ENCODE data around the gene ARMC3.
"Not testable (repeated sequence)": the region's sequence is repeated elsewhere in the genome, so short reads cannot be mapped to it uniquely, and the experiment has no call there.

Gene ARMC3

DNA sequence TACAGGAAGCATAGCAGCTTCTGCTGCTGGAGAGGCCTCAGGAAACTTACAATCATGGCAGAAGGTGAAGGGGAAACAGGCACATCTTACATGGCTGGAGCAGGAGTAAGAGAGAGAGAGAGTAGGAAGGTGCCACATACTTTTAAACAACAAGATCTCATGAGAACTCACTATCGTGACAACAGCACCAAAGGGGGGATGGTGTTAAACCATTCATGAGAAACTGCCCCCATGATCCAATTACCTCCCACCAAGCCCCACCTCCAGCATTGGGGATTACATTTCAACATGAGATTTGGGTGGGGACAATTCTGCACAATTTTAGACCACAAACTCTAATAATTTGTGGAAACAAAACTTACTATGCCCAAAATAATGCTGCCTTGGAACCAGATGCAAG, 16.8 kb upstream of the ARMC3 start:
- DNase-seq (ENCODE audit: low spot score in 2 of 2) = no peak
- H3K9me3 Mint-ChIP-seq = peaks cover 16% of the 10 kb centered on the region
- H3K4me1 Mint-ChIP-seq = no peaks in the 10 kb centered on the region
- no peak overlapping the region for H3K4me3 Mint-ChIP-seq
- H3K27ac Mint-ChIP-seq = no peak overlapping the region
- no peaks in the 10 kb centered on the region for H3K27me3 Mint-ChIP-seq
- no peak for ATAC-seq (ENCODE audit: low read depth)
- H3K36me3 Mint-ChIP-seq = peaks cover 9% of the 10 kb centered on the region

DNA sequence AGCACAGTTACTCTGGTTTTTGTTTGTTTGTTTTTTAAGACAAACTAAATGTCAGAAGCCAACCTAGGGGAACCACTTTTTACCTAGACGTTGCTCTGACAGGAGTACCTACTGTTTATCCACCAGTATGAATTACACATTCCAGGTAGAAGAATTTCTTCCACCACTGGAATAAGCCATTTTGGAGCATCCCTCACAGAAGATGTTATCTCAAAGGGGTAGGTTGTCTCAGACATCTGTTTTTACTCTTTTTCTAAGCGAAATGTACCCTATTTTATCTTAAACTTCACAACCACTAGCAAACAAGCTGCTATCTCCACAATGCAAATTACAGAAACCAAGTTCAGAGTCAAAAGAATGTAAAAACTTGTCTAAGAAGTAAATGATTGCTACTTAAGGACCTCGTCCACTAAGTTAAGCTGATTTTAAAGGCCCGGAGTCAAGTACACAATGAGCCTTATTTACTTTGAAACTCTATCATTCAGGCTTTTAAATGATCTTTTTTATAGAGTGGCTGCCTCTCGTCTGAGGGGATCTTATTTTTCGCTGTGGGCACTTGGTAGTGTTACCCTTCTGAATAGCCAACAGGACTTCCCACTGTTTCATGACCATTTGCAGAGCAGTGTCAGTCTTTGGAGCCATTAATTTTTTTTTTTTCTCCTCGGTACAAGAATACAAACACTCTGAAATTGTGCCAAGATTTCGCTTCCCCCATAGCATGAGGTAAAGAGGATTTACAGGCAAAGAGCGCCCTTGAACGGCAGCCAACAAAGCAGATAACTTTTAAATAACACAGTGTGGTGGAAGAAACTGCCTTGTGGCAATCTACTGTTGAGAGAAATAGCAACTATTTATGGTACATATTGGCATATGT, 15.7 kb upstream of the ARMC3 start:
- Mint-ChIP-seq H3K9me3 (peaks cover 16% of the 10 kb centered on the region), H3K4me1 (no peaks in the 10 kb centered on the region), H3K27ac (no peak overlapping the region), H3K27me3 (peaks cover 2% of the 10 kb centered on the region), H3K36me3 (peaks cover 9% of the 10 kb centered on the region), H3K4me3 (no peak overlapping the region)
- ATAC-seq (ENCODE audit: low read depth) (no peak), DNase-seq (ENCODE audit: low spot score in 2 of 2) (no peak)

DNA sequence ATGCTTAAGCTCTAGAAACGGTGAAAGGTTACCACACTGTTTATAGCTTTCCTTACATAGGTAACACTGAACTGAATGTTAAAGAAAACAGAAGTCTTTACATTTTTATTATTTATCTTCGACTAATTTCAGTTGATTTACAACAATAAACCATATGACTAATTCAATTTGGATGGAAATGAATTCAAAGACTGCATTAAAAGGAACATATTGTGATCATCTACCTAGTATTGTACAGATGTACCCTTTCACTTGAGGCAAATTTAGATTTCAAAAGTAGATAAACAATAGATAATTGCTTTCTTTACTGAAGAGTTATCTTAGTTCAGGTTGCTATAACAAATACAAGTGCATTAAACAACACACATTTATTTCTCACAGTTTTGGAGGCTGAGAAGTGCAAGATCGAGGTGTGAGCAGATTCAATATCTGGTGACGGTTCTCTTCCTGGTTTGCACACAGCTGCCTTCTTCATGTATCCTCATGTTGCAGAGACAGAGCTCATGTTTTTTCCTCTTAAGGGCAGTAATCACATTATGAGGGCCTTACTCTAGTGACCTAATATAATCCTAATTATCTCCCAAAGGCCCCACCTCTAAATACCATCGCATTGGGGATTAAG, 15.0 kb upstream of the ARMC3 start:
- ATAC-seq (ENCODE audit: low read depth) = no peak
- peaks cover 2% of the 10 kb centered on the region for H3K27me3 Mint-ChIP-seq
- peaks cover 7% of the 10 kb centered on the region for H3K36me3 Mint-ChIP-seq
- H3K27ac Mint-ChIP-seq = no peak overlapping the region
- H3K9me3 Mint-ChIP-seq = peaks cover 11% of the 10 kb centered on the region
- DNase-seq (ENCODE audit: low spot score in 2 of 2) = no peak
- no peak overlapping the region for H3K4me3 Mint-ChIP-seq
- no peaks in the 10 kb centered on the region for H3K4me1 Mint-ChIP-seq

DNA sequence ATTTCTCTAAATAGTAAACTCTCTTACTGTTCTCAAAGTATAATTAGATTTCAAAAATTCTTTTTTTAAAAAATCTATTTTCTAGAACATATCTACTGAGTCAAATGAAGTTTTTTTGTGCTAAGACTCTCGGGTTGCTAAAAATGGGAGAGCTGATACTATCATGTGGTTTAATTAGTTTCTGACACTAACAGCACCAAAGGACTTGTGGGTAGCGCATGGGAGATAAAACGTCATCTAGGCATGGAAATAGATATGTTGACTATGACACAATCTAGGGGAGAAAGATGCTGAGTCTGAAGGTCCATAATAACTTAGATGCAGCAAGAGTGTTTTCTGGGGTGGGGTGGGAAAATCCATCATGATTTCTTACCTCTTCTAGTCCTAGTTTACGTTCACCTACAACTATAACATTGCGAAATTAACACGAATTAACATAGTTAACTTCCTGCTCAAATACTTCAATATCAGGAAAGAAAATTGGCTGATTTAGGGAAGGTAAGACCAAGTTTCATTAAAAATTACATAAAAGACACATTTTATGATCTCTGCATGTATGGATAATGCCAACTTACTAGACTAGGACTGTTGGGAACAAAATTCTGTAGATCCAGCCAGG, 14.3 kb upstream of the ARMC3 start:
- H3K4me3 Mint-ChIP-seq = no peak overlapping the region
- H3K27me3 Mint-ChIP-seq = peaks cover 2% of the 10 kb centered on the region
- H3K9me3 Mint-ChIP-seq = peaks cover 11% of the 10 kb centered on the region
- H3K4me1 Mint-ChIP-seq = no peaks in the 10 kb centered on the region
- ATAC-seq (ENCODE audit: low read depth) = no peak
- H3K36me3 Mint-ChIP-seq = peaks cover 7% of the 10 kb centered on the region
- DNase-seq (ENCODE audit: low spot score in 2 of 2) = no peak
- H3K27ac Mint-ChIP-seq = no peak overlapping the region

DNA sequence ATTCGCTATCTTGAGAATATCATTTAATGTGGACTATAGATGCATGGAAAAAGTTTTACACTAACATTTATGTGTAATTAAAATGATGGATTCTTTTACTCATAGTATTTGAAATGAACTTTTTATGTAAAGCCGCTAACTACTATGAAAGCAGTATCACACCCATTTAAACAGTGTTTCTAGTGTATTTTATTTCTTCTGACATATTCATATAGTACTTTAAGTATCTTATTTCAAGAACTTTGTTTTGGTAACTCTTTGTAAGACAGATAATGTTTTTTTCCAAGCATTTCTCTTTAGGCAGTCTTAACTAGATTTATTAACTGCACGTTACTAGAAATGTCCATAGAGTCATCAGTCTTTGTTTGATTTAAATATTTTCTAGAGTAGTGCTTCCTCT, 12.5 kb upstream of the ARMC3 start:
- no peak overlapping the region for H3K4me3 Mint-ChIP-seq
- H3K4me1 Mint-ChIP-seq = no peaks in the 10 kb centered on the region
- ATAC-seq (ENCODE audit: low read depth) (no peak), DNase-seq (ENCODE audit: low spot score in 2 of 2) (no peak)
- peaks cover 4% of the 10 kb centered on the region for H3K9me3 Mint-ChIP-seq
- no peak overlapping the region for H3K27ac Mint-ChIP-seq
- H3K27me3 Mint-ChIP-seq = peaks cover 2% of the 10 kb centered on the region
- H3K36me3 Mint-ChIP-seq = no peaks in the 10 kb centered on the region

DNA sequence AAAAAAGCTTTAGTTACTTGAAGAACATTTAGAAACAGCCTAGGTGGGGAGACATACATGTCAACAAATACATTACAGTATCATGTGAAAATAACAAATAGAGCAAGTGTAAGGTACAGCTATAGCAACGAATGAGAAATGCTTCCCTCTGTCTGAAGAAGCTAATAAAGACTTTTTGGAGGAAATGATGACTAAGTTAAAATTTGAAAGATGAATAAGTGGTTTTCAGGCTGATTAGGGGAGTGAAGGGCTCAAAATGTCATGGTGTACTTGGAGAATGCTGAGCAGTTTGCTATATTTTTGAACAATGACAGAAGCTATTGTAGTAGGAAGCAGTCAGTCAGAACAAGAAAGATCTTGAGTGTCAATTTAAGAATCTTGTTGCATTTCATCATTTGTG, 2.8 kb upstream of the ARMC3 start:
- no peak for ATAC-seq (ENCODE audit: low read depth)
- H3K27me3 Mint-ChIP-seq = peaks cover 1% of the 10 kb centered on the region
- no peaks in the 10 kb centered on the region for H3K4me1 Mint-ChIP-seq

DNA sequence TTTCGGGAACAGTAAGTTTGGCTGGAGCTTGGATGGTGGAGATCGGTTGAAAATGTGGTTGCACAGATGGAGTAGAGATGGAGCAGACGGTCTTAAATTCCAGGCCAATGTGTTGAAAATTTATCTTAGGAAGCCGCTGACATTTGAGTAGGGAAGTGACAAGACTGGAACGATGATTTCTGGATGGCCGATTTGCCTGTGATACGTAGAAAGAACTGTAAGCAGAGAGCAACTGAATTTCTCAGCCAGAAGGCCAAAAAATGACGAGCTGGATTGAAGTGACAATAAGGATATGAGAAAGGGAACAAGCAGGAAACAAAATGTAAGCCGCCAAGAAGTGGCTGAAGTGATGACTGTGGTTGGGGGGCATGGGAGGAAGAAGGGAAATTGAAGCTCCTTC, 687 bp upstream of the ARMC3 start:
- H3K27me3 Mint-ChIP-seq = peaks cover 1% of the 10 kb centered on the region
- peaks cover 3% of the 10 kb centered on the region for H3K9me3 Mint-ChIP-seq
- ATAC-seq (ENCODE audit: low read depth) = no peak
- no peak for DNase-seq (ENCODE audit: low spot score in 2 of 2)
- H3K4me1 Mint-ChIP-seq = peaks cover 3% of the 10 kb centered on the region
- H3K36me3 Mint-ChIP-seq = peaks cover 3% of the 10 kb centered on the region
- no peak overlapping the region for H3K4me3 Mint-ChIP-seq
- no peak overlapping the region for H3K27ac Mint-ChIP-seq

More for the DNA sequence above, 2.8 kb upstream of the ARMC3 start:
- Mint-ChIP-seq H3K36me3 (peaks cover 4% of the 10 kb centered on the region), H3K9me3 (peaks cover 4% of the 10 kb centered on the region), H3K4me3 (no peak overlapping the region), H3K27ac (no peak overlapping the region)
- no peak for DNase-seq (ENCODE audit: low spot score in 2 of 2)

DNA sequence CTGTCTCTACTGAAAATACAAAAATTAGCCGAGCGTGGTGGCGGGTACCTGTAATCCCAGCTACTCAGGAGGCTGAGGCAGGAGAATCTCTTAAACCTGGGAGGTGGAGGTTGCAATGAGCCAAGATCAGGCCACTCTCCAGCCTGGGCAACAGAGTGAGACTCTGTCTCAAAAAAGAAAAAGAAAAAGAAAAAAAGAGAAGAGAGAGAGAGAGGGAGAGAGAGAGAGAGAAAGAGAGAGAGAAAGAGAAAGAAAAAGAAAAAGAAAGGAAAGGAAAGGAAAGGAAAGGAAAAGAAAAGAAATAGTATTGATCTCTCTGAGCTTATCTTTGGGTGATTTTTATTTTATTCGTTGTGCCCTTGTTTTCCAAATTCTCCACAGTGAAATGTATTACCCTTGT, 1.2 kb downstream of the ARMC3 start:
- H3K36me3 Mint-ChIP-seq; H3K4me3 Mint-ChIP-seq; H3K27ac Mint-ChIP-seq; ATAC-seq (ENCODE audit: low read depth); H3K27me3 Mint-ChIP-seq; H3K4me1 Mint-ChIP-seq; DNase-seq (ENCODE audit: low spot score in 2 of 2); H3K9me3 Mint-ChIP-seq: not testable (repeated sequence)

DNA sequence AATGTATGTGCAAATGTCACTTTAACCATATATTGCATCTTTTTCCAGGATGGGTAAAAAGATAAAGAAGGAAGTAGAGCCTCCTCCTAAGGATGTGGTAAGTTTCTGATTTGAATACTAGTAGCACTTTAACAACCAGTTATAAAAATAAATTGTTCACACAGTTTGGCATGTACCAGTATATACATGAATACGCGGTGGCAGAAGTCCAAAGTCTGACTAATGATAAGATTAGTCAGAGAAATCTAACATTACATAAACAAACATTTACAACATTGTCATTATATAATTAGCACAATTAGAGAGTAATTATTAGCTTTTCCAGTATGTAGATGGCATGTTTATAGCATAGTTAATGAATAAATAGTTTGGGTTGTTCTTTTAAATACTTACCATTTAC, 4.1 kb downstream of the ARMC3 start:
- H3K27me3 Mint-ChIP-seq = no peaks in the 10 kb centered on the region
- ATAC-seq (ENCODE audit: low read depth) (no peak), DNase-seq (ENCODE audit: low spot score in 2 of 2) (no peak)
- no peaks in the 10 kb centered on the region for H3K9me3 Mint-ChIP-seq
- peaks cover 6% of the 10 kb centered on the region for H3K4me1 Mint-ChIP-seq
- H3K27ac Mint-ChIP-seq = no peak overlapping the region
- H3K4me3 Mint-ChIP-seq = no peak overlapping the region
- H3K36me3 Mint-ChIP-seq = no peaks in the 10 kb centered on the region

DNA sequence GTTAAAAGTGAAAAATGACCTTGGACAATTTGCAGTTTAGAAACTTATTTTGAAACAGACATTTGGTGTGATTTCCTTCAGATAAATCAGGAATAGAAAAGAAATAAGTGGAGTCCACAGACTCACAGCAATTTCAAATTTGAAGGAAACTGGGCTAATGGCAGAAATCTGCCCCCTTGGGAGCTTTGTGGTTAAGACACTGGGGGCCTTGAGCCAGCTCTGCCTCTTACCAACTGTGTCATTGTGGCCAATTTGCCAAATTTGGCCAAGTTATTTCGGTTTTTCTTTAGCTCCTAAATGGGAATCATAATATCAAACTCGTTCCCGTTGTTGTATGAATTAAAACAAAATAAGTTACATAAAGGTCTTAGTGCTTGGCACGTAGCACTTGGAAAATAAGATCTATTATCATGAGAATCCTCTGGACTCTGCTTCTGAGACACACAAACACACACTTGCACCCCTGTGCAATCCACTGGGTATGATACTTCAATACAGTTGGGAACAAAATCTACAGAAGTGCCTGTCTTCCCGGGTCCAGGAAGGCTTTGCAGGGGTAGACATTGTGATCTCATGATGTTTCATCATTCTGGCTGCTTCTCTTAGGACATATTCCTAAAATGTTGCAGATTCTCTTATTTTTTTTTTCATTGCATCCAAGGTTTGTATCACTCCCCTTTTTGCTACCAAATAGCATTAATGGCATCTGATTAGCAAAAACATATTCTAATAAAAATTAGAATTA, 4.9 kb downstream of the ARMC3 start:
- Mint-ChIP-seq H3K27me3 (no peaks in the 10 kb centered on the region), H3K27ac (no peak overlapping the region)

DNA sequence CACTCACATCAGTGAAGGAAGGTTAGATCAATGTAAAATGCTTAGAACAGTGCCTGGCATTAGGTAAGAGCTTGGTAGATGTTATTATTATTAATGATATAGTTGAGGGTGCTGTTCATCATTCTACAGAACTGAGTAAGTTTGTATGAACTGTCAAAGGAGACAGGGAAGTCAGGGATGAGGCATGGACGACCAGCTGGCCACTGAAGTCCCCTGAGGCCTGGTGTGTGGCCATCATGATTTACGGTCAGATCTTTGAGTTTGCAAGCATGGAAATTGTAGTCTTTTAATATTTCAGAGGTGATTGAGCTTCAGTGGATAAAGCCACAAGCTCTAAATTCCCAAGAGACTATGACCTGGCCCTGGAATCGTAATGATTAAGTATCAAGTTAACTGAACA, 6.9 kb downstream of the ARMC3 start:
- Mint-ChIP-seq H3K4me3 (no peak overlapping the region), H3K4me1 (peaks cover 6% of the 10 kb centered on the region), H3K27me3 (peaks cover 4% of the 10 kb centered on the region), H3K27ac (no peak overlapping the region), H3K9me3 (no peaks in the 10 kb centered on the region), H3K36me3 (no peaks in the 10 kb centered on the region)
- no peak for DNase-seq (ENCODE audit: low spot score in 2 of 2)
- ATAC-seq (ENCODE audit: low read depth) = no peak

More for the DNA sequence above, 4.9 kb downstream of the ARMC3 start:
- no peak for ATAC-seq (ENCODE audit: low read depth)
- Mint-ChIP-seq H3K4me3 (no peak overlapping the region), H3K36me3 (no peaks in the 10 kb centered on the region), H3K9me3 (no peaks in the 10 kb centered on the region), H3K4me1 (peaks cover 6% of the 10 kb centered on the region)
- no peak for DNase-seq (ENCODE audit: low spot score in 2 of 2)

DNA sequence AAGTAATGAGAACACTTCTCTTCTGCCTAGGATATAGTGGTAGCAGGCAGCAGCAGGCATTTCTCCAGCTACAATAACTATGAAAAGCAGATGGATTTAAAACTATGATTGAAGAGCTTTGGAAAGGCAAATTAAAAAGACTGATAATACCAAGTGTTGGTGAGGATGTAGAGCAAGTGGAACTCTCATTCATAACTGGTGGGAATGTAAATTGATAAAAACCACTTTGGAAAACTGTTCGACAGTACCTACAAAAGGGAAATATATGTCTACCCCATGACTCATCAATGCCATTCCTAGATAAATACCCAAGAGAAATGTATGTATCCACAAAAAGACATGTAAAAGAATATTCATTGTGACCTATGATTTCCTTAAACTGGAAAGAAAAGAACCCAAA, 14.6 kb downstream of the ARMC3 start:
- H3K27me3 Mint-ChIP-seq = peaks cover 8% of the 10 kb centered on the region
- H3K27ac Mint-ChIP-seq = no peak overlapping the region
- ATAC-seq (ENCODE audit: low read depth) (no peak), DNase-seq (ENCODE audit: low spot score in 2 of 2) (no peak)
- no peaks in the 10 kb centered on the region for H3K4me1 Mint-ChIP-seq
- peaks cover 6% of the 10 kb centered on the region for H3K36me3 Mint-ChIP-seq
- H3K9me3 Mint-ChIP-seq = peaks cover 8% of the 10 kb centered on the region
- H3K4me3 Mint-ChIP-seq = no peak overlapping the region

DNA sequence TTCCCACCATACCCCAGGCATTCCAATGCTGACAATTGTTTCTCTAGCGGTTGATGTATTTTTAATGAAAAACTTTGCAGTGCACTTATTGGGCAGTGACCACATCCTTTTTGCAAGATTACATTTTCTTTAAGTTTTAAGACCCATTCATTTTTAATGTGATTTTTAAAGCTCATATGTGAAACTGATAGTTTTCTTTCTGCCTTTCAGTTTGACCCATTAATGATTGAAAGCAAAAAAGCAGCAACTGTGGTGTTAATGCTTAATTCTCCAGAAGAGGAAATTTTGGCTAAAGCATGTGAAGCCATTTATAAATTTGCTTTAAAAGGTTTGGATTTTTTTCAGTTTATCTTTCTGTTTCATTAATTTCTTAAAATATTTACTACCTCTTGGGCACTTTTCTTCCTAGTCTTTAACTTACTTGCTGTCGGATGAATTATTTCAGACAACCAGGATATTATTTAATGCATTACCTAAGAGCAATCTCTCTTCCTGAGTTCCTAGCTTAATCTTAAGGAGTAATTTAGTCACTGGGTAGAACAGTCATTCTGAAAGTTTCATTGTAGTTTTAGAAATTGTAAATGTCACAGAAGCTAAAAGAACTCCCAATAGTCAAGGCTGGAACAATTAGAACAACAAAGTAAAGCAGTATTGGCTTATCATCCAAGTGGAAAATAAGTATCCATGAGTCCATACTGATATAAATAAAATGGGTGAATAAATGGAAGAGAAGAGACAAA, 18.3 kb downstream of the ARMC3 start:
- no peak overlapping the region for H3K27ac Mint-ChIP-seq
- peaks cover 16% of the 10 kb centered on the region for H3K9me3 Mint-ChIP-seq
- peaks cover 5% of the 10 kb centered on the region for H3K27me3 Mint-ChIP-seq
- no peak overlapping the region for H3K4me3 Mint-ChIP-seq
- H3K4me1 Mint-ChIP-seq = no peaks in the 10 kb centered on the region
- DNase-seq (ENCODE audit: low spot score in 2 of 2) (no peak), ATAC-seq (ENCODE audit: low read depth) (no peak)
- H3K36me3 Mint-ChIP-seq = peaks cover 14% of the 10 kb centered on the region
